ENCODE data around the gene DCAF5. TPM values are rescaled to one million over a fixed set of nuclear protein-coding genes. Genes with fewer than 3 reads are reported as not detected.

Gene DCAF5
- total RNA-seq, 1 donor from 2014 or later: 92.5 TPM

DNA sequence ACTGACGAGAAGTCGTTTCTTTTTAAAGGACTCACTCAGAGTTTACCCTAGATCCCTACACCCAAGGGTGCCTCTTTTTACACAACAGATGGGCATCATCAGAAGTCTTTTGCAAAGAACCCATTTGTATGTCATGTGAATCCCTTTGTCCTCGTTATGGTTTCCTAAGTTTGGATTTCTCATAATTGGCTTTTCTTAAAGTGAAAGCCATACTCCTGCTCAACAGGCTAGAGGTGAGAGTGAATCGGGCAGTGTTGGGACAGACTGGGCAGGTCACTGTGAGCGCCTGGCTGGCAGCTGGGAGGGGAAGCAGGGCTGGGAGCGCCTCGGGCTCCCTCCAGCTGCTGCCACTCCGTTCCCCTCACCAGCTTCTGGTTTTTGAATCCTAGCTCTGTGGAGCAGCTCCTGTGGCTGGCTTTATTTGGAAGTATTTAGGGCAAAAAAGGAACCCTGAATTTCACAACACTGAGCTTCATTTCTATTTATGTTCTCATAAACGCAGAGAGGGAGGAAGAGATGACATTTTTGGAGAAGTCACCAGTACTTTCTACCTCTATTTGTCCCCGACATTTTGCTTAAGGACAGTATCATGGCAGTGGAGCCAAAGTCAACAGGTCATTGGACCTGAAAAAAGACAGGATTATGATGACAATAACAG, 110.0 kb downstream of the DCAF5 start:
- peaks cover 15% of the 10 kb centered on the region for H3K27me3 Mint-ChIP-seq
- peaks cover 14% of the 10 kb centered on the region for H3K4me1 Mint-ChIP-seq (ENCODE audit: low read depth)
- no peaks in the 10 kb centered on the region for H3K36me3 Mint-ChIP-seq (ENCODE audit: insufficient read depth)
- TF ChIP-seq, protein P1, sequence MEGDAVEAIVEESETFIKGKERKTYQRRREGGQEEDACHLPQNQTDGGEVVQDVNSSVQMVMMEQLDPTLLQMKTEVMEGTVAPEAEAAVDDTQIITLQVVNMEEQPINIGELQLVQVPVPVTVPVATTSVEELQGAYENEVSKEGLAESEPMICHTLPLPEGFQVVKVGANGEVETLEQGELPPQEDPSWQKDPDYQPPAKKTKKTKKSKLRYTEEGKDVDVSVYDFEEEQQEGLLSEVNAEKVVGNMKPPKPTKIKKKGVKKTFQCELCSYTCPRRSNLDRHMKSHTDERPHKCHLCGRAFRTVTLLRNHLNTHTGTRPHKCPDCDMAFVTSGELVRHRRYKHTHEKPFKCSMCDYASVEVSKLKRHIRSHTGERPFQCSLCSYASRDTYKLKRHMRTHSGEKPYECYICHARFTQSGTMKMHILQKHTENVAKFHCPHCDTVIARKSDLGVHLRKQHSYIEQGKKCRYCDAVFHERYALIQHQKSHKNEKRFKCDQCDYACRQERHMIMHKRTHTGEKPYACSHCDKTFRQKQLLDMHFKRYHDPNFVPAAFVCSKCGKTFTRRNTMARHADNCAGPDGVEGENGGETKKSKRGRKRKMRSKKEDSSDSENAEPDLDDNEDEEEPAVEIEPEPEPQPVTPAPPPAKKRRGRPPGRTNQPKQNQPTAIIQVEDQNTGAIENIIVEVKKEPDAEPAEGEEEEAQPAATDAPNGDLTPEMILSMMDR (IDR thresholded peaks at IDR 0.05; ENCODE audit: unreplicated experiment): no peak
- H3K4me3 Mint-ChIP-seq (ENCODE audit: low read depth): no peak overlapping the region
- H3K27ac Mint-ChIP-seq: no peak overlapping the region
- DNase-seq (ENCODE audit: low spot score, unreplicated experiment): no peak
- H3K9me3 Mint-ChIP-seq (ENCODE audit: low read depth): no peaks in the 10 kb centered on the region

DNA sequence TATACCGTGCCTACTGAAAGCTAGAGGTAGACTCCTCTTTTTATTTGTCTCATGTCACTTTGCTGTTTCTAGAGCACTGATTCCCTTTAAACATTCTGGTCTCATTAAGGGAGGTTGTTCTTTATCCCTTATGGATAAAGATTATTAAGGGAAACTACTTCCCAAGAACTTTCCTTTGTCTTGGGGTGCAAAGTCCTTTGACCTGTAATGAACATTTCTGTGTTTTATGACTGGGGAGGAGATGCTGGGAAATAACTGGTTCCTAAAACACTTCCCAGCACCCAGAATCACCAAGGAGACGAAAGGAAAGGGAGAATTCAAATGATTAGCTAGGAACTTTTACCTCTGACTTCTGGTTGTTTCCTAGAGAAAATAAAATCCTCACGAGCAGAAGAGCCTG, 110.6 kb downstream of the DCAF5 start:
- TF ChIP-seq, protein P1 (IDR thresholded peaks at IDR 0.05; ENCODE audit: unreplicated experiment): no peak
- H3K4me1 Mint-ChIP-seq (ENCODE audit: low read depth): peaks cover 14% of the 10 kb centered on the region
- no peak overlapping the region for H3K4me3 Mint-ChIP-seq (ENCODE audit: low read depth)
- H3K27me3 Mint-ChIP-seq: peaks cover 18% of the 10 kb centered on the region
- no peaks in the 10 kb centered on the region for H3K9me3 Mint-ChIP-seq (ENCODE audit: low read depth)
- no peaks in the 10 kb centered on the region for H3K36me3 Mint-ChIP-seq (ENCODE audit: insufficient read depth)
- no peak for DNase-seq (ENCODE audit: low spot score, unreplicated experiment)
- no peak overlapping the region for H3K27ac Mint-ChIP-seq

GRCh38 chr14:69041783-69042182, 111.1 kb downstream of the DCAF5 start:
- Mint-ChIP-seq H3K27me3 (peaks cover 19% of the 10 kb centered on the region), H3K36me3 (ENCODE audit: insufficient read depth) (no peaks in the 10 kb centered on the region), H3K4me3 (ENCODE audit: low read depth) (no peak overlapping the region), H3K4me1 (ENCODE audit: low read depth) (peaks cover 19% of the 10 kb centered on the region), H3K9me3 (ENCODE audit: low read depth) (no peaks in the 10 kb centered on the region), H3K27ac (no peak overlapping the region)
- TF ChIP-seq, protein P1 (IDR thresholded peaks at IDR 0.05; ENCODE audit: unreplicated experiment): no peak
- no peak for DNase-seq (ENCODE audit: low spot score, unreplicated experiment)

GRCh38 chr14:69040353-69040752, 112.6 kb downstream of the DCAF5 start:
- H3K27ac Mint-ChIP-seq: no peak overlapping the region
- no peak for DNase-seq (ENCODE audit: low spot score, unreplicated experiment)
- H3K36me3 Mint-ChIP-seq (ENCODE audit: insufficient read depth): no peaks in the 10 kb centered on the region
- TF ChIP-seq, protein P1 (IDR thresholded peaks at IDR 0.05; ENCODE audit: unreplicated experiment): no peak
- no peak overlapping the region for H3K4me3 Mint-ChIP-seq (ENCODE audit: low read depth)
- peaks cover 19% of the 10 kb centered on the region for H3K27me3 Mint-ChIP-seq
- peaks cover 19% of the 10 kb centered on the region for H3K4me1 Mint-ChIP-seq (ENCODE audit: low read depth)
- H3K9me3 Mint-ChIP-seq (ENCODE audit: low read depth): no peaks in the 10 kb centered on the region

GRCh38 chr14:69039288-69039628, 113.7 kb downstream of the DCAF5 start:
- H3K4me3 Mint-ChIP-seq (ENCODE audit: low read depth): no peak overlapping the region
- no peaks in the 10 kb centered on the region for H3K36me3 Mint-ChIP-seq (ENCODE audit: insufficient read depth)

More at GRCh38 chr14:69039288-69039628, 113.7 kb downstream of the DCAF5 start:
- TF ChIP-seq, protein P1 (IDR thresholded peaks at IDR 0.05; ENCODE audit: unreplicated experiment): no peak
- H3K9me3 Mint-ChIP-seq (ENCODE audit: low read depth): no peaks in the 10 kb centered on the region
- DNase-seq (ENCODE audit: low spot score, unreplicated experiment): no peak
- H3K4me1 Mint-ChIP-seq (ENCODE audit: low read depth): peaks cover 17% of the 10 kb centered on the region
- H3K27me3 Mint-ChIP-seq: peaks cover 19% of the 10 kb centered on the region
- H3K27ac Mint-ChIP-seq: no peak overlapping the region
